HG03066 (cell line): ENCODE measurements around the gene SLC28A1.

Source experiments
- ATAC-seq: cut with Tn5 transposase; IDR thresholded peaks from one replicate; pipeline ENCODE4 v1.9.1; 2021; ENCODE audit warnings: low read depth; ENCODE audit not compliant: unreplicated experiment

Gene SLC28A1

GRCh38 chr15:84988909-84989644, 104.6 kb downstream of the SLC28A1 start:
- no peak for ATAC-seq

GRCh38 chr15:84990507-84990906, 106.0 kb downstream of the SLC28A1 start:
- ATAC-seq: no peak

- no peak for ATAC-seq
These were observed 106.7 kb downstream of the SLC28A1 start for GRCh38 chr15:84991014-84991712.

- ATAC-seq: no peak
These were observed 107.9 kb downstream of the SLC28A1 start for GRCh38 chr15:84992157-84992944.
